ENCODE measurements around the gene HMGB2. TPM values are rescaled to one million over a fixed set of nuclear protein-coding genes. Genes with fewer than 3 reads are reported as not detected.

The HMGB2 gene
- total RNA-seq, 1 donor from 2014 or later = 201 TPM

DNA sequence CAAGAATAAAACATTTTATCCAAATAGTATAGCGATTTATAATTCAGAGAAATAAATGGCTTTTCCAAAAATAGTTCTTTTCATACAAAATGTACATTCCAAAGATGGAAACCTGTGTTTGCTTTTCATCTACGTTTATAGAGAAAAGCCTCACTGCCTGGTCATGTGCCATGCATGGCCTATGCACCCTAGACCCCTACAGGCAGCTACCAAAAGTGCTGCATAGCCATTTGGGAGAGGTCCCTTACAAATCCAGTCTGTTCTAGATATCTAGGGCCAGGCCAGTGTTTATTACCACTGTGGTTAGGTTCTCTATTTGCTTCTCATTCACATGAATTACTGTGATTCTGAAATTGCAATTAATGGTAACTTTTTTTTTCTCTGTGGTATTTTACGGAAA is 17.2 kb downstream of the HMGB2 start:
- TF ChIP-seq, protein P1, sequence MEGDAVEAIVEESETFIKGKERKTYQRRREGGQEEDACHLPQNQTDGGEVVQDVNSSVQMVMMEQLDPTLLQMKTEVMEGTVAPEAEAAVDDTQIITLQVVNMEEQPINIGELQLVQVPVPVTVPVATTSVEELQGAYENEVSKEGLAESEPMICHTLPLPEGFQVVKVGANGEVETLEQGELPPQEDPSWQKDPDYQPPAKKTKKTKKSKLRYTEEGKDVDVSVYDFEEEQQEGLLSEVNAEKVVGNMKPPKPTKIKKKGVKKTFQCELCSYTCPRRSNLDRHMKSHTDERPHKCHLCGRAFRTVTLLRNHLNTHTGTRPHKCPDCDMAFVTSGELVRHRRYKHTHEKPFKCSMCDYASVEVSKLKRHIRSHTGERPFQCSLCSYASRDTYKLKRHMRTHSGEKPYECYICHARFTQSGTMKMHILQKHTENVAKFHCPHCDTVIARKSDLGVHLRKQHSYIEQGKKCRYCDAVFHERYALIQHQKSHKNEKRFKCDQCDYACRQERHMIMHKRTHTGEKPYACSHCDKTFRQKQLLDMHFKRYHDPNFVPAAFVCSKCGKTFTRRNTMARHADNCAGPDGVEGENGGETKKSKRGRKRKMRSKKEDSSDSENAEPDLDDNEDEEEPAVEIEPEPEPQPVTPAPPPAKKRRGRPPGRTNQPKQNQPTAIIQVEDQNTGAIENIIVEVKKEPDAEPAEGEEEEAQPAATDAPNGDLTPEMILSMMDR (conservative IDR thresholded peaks at IDR 0.05) = peak; percentile 65

DNA sequence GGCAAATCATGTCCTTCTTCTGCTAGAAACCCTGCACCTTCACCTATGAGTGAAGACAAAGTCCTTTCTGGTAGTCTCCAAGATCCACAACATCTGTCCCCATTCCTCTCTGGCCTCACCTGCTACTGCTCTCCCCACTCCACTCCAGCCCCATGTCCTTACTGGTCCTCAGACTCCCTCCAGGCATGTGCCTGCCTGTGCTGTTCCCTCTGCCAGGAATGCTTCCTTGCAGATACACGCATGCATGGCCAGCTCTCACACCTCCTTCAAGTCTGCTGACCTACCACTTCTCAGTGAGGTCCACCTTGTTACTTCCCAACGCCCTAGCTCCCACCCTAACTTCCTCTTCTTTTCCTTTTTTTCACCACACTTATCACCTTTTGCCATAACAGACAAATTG is 18.1 kb downstream of the HMGB2 start:
- TF ChIP-seq, protein P1 (conservative IDR thresholded peaks at IDR 0.05) = no peak
- Mint-ChIP-seq H3K27me3 (no peaks in the 10 kb centered on the region), H3K4me1 (ENCODE audit: unreplicated experiment) (no peaks in the 10 kb centered on the region), H3K27ac (no peak overlapping the region), H3K36me3 (peaks cover 9% of the 10 kb centered on the region), H3K4me3 (no peak overlapping the region), H3K9me3 (no peaks in the 10 kb centered on the region)
- no peak for DNase-seq (ENCODE audit: extremely low spot score, unreplicated experiment)

More for the DNA sequence above, 17.2 kb downstream of the HMGB2 start:
- no peaks in the 10 kb centered on the region for H3K27me3 Mint-ChIP-seq
- no peak for DNase-seq (ENCODE audit: extremely low spot score, unreplicated experiment)
- H3K36me3 Mint-ChIP-seq = peaks cover 7% of the 10 kb centered on the region
- H3K9me3 Mint-ChIP-seq = no peaks in the 10 kb centered on the region
- no peak overlapping the region for H3K4me3 Mint-ChIP-seq
- H3K27ac Mint-ChIP-seq = no peak overlapping the region
- H3K4me1 Mint-ChIP-seq (ENCODE audit: unreplicated experiment) = no peaks in the 10 kb centered on the region

DNA sequence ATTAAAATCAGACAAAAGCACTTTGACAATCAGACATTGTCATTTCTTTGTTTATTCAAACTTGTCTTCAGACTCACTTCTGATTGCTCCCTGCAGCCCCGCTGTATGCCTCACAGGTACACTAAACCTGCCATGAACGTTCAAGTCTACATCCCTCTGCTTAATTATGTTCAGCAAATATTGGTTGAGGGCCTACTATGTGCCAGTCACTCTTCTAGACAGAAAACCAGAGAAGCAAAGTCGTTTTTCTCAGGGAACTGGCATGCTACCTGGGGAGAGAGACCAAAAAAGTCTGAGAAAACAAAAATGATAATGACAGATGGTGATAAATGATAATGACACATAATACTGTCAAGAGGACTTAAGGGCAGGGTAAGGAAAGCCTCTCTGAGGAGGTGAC is 19.4 kb downstream of the HMGB2 start:
- TF ChIP-seq, protein P1 (conservative IDR thresholded peaks at IDR 0.05) = no peak
- H3K27ac Mint-ChIP-seq = no peak overlapping the region
- H3K4me1 Mint-ChIP-seq (ENCODE audit: unreplicated experiment) = no peaks in the 10 kb centered on the region
- no peaks in the 10 kb centered on the region for H3K27me3 Mint-ChIP-seq
- H3K9me3 Mint-ChIP-seq = no peaks in the 10 kb centered on the region
- no peak overlapping the region for H3K4me3 Mint-ChIP-seq
- DNase-seq (ENCODE audit: extremely low spot score, unreplicated experiment) = no peak
- H3K36me3 Mint-ChIP-seq = peaks cover 17% of the 10 kb centered on the region

DNA sequence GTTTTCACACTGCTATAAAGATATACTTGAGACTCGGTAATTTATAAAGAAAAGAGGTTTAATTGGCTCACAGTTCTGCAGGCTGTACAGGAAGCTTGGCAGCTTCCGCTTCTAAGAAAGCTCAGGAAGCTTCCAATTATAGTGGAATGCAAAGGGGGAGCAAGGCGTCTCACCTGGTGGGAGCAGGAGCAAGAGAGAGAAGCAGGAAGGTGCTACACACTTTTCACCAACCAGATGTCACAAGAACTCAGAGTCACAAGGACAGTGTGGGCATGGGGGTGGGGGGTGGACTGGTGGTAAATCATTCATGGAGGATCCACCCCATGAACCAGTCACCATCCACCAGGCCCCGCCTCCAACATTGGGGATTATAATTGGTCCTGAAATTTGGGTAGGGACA is 22.8 kb downstream of the HMGB2 start:
- no peak overlapping the region for H3K27ac Mint-ChIP-seq
- no peak for DNase-seq (ENCODE audit: extremely low spot score, unreplicated experiment)
- no peaks in the 10 kb centered on the region for H3K27me3 Mint-ChIP-seq
- TF ChIP-seq, protein P1 (conservative IDR thresholded peaks at IDR 0.05) = no peak
- H3K36me3 Mint-ChIP-seq = peaks cover 24% of the 10 kb centered on the region
- no peaks in the 10 kb centered on the region for H3K4me1 Mint-ChIP-seq (ENCODE audit: unreplicated experiment)
- H3K4me3 Mint-ChIP-seq = no peak overlapping the region
- no peaks in the 10 kb centered on the region for H3K9me3 Mint-ChIP-seq

DNA sequence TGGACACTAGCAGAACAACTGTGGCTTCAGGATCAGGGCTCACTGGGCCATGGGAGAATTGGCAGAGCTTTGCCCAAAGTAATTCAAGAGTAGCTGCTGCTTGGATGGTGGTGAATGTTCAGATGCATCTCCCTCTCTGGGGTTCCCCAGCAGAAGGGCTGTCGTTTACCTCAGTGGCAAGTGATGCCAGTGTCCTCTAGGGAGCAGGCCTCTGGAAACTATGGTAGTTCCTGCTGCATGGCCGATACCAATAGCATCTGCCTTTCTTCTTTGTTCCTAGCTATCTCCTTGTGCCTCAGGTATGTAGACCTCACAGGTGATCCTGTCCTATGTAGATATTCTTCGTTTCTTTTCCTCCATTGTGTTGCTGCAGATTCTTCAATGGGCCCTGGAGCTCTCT is 26.4 kb downstream of the HMGB2 start:
- no peaks in the 10 kb centered on the region for H3K4me1 Mint-ChIP-seq (ENCODE audit: unreplicated experiment)
- no peaks in the 10 kb centered on the region for H3K9me3 Mint-ChIP-seq
- peaks cover 47% of the 10 kb centered on the region for H3K36me3 Mint-ChIP-seq
- TF ChIP-seq, protein P1 (conservative IDR thresholded peaks at IDR 0.05) = no peak
- H3K4me3 Mint-ChIP-seq = no peak overlapping the region
- H3K27me3 Mint-ChIP-seq = no peaks in the 10 kb centered on the region
- no peak overlapping the region for H3K27ac Mint-ChIP-seq
- DNase-seq (ENCODE audit: extremely low spot score, unreplicated experiment) = no peak
